GM23338 (cell line): ENCODE results near the gene CFAP57.

ENCODE experiments used
- EZH2 ChIP-seq: fragments of 200-600 bp; sonication (generic); IDR thresholded peaks from one replicate; pipeline ENCODE4 v1.8.0; 2017; ENCODE audit warnings: antibody characterized with exemption, mild to moderate bottlenecking, low read depth; ENCODE audit not compliant: unreplicated experiment
- EZH2phosphoT487 ChIP-seq: fragments of 200-600 bp; sonication (generic); IDR thresholded peaks from one replicate; pipeline ENCODE4 v1.8.1; 2018; ENCODE audit warnings: antibody characterized with exemption; ENCODE audit not compliant: unreplicated experiment
- POLR2AphosphoS5 ChIP-seq: IDR thresholded peaks from 2 replicates; pipeline ENCODE4 v1.6.1; 2016; ENCODE audit warnings: antibody characterized with exemption, low read depth
- STAT1 ChIP-seq: IDR thresholded peaks from one replicate; pipeline ENCODE4 v1.6.1; 2016; ENCODE audit warnings: antibody characterized with exemption; ENCODE audit not compliant: unreplicated experiment
- ZNF114 ChIP-seq: fragments of 250-450 bp; sonication (Bioruptor Pico); IDR thresholded peaks from 2 replicates; pipeline ENCODE4 v1.5.0; 2020; ENCODE audit warnings: mild to moderate bottlenecking, moderate library complexity
- TF ChIP-seq, protein P1 (sequence below), 2 experiments: fragments of 200-600 bp in 1 of 2; sonication (generic) in 1 of 2; conservative IDR thresholded peaks; 2 replicates each; pipeline versions ENCODE4 v1.5.1 to v1.6.1; 2016 to 2017; ENCODE audit warnings: antibody characterized with exemption in 2 of 2, low read depth in 2 of 2, mild to moderate bottlenecking in 2 of 2, moderate library complexity in 1 of 2
- TF ChIP-seq, protein P2 (sequence below): IDR thresholded peaks from one replicate; pipeline ENCODE4 v1.6.1; 2018; ENCODE audit warnings: antibody characterized with exemption; ENCODE audit not compliant: unreplicated experiment
- TF ChIP-seq, protein P3 (sequence below): IDR thresholded peaks from 2 replicates; pipeline ENCODE4 v1.6.1; 2016; ENCODE audit warnings: antibody characterized with exemption

DNA sequence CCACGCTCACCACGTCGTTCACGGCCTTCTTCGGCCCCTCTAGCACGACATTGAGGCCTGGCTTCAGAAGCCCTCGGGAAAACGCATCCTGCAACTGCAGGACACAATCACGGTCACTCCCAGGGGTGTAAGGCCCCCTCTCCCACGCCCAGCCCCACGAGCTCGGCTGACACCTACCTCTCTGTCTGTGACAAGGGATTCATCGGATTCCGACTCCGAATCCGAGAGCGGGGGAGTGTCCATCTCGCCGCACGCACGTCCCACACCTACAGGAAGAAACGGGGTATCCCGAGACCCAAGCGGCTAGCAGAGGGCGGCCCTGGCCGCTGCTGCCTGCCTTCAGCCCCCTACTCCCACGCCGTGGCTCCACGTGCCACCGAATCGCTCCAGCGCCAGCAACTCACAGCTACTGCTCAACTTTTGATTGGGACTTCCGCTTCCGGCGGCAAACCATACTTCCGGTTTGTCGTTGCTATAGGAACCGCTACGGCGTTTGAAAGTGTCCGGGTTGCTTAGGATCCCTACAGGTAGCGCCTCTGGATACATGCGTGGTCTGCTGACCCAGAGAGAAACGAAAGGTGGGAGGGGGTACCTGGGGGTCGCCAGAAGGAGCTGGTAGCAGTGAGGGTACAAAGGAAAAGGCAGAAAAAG lies at the start of gene CFAP57, which contains the start of gene EBNA1BP2:
- TF ChIP-seq STAT1 = no peak
- TF ChIP-seq POLR2AphosphoS5 = peak; percentile 83
- TF ChIP-seq, protein P1, sequence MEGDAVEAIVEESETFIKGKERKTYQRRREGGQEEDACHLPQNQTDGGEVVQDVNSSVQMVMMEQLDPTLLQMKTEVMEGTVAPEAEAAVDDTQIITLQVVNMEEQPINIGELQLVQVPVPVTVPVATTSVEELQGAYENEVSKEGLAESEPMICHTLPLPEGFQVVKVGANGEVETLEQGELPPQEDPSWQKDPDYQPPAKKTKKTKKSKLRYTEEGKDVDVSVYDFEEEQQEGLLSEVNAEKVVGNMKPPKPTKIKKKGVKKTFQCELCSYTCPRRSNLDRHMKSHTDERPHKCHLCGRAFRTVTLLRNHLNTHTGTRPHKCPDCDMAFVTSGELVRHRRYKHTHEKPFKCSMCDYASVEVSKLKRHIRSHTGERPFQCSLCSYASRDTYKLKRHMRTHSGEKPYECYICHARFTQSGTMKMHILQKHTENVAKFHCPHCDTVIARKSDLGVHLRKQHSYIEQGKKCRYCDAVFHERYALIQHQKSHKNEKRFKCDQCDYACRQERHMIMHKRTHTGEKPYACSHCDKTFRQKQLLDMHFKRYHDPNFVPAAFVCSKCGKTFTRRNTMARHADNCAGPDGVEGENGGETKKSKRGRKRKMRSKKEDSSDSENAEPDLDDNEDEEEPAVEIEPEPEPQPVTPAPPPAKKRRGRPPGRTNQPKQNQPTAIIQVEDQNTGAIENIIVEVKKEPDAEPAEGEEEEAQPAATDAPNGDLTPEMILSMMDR (conservative IDR thresholded peaks at IDR 0.05; ENCODE audit: low read depth in 2 of 2) = no peak
- TF ChIP-seq, protein P2, sequence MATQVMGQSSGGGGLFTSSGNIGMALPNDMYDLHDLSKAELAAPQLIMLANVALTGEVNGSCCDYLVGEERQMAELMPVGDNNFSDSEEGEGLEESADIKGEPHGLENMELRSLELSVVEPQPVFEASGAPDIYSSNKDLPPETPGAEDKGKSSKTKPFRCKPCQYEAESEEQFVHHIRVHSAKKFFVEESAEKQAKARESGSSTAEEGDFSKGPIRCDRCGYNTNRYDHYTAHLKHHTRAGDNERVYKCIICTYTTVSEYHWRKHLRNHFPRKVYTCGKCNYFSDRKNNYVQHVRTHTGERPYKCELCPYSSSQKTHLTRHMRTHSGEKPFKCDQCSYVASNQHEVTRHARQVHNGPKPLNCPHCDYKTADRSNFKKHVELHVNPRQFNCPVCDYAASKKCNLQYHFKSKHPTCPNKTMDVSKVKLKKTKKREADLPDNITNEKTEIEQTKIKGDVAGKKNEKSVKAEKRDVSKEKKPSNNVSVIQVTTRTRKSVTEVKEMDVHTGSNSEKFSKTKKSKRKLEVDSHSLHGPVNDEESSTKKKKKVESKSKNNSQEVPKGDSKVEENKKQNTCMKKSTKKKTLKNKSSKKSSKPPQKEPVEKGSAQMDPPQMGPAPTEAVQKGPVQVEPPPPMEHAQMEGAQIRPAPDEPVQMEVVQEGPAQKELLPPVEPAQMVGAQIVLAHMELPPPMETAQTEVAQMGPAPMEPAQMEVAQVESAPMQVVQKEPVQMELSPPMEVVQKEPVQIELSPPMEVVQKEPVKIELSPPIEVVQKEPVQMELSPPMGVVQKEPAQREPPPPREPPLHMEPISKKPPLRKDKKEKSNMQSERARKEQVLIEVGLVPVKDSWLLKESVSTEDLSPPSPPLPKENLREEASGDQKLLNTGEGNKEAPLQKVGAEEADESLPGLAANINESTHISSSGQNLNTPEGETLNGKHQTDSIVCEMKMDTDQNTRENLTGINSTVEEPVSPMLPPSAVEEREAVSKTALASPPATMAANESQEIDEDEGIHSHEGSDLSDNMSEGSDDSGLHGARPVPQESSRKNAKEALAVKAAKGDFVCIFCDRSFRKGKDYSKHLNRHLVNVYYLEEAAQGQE = no peak
- no peak for TF ChIP-seq EZH2
- no peak for TF ChIP-seq EZH2phosphoT487
- no peak for TF ChIP-seq ZNF114 (CRISPR knock-in tag)
- TF ChIP-seq, protein P3, sequence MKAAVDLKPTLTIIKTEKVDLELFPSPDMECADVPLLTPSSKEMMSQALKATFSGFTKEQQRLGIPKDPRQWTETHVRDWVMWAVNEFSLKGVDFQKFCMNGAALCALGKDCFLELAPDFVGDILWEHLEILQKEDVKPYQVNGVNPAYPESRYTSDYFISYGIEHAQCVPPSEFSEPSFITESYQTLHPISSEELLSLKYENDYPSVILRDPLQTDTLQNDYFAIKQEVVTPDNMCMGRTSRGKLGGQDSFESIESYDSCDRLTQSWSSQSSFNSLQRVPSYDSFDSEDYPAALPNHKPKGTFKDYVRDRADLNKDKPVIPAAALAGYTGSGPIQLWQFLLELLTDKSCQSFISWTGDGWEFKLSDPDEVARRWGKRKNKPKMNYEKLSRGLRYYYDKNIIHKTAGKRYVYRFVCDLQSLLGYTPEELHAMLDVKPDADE = 0 out of 2 replicates have a peak, but pooled peaks have one; percentile 55
